Heart left ventricle (tissue), 13 donors: Measurements from ENCODE around the gene TRAF3.

Experiments used
- CTCF ChIP-seq, 12 donors: fragments of 200-600 bp; sonication (generic) in 4 of 12; IDR thresholded peaks; one replicate each; pipeline versions ENCODE4 v1.5.0 to v1.8.0; 2018 to 2022; ENCODE audit warnings: antibody characterized with exemption in 12 of 12, mild to moderate bottlenecking in 5 of 12
- POLR2A ChIP-seq, 2 donors: fragments of 450-650 bp; IDR thresholded peaks; one replicate each; pipeline ENCODE4 v1.6.1; 2017; ENCODE audit warnings: antibody characterized with exemption in 2 of 2, mild to moderate bottlenecking in 2 of 2, moderate library complexity in 2 of 2
- donor health status: ischemic (EF 13 %, LVEDD 7.1; RV severe dilation, severe dysfunction).
- donor health status: DM: no; HTN: yes; CAD: no.
- donor health status: DM: no; HTN: no; CAD: no.
- donor health status: ischemic (EF 25% LVEDD 6.9; RV normal size, moderate dysfunction).
- donor health status: ischemic (EF 25% LVEDD 5.7; RV mildly dilated, moderate dysfunction).
- donor health status: ischemic (EF 35%, LVEDD 5.7; RV mildly dilated, moderate dysfunction).
- donor health status: nonischemic (EF 11% LVEDD 7.7; RV severe dilation, severe dysfunction).
- donor health status: DM: yes; HTN: yes; CAD: no.
- donor health status: PGD.
- donor health status: ischemic (EF 29% LVEDD 5.4; RV normal size, mild dysfunction).
- donor health status: nonischemic (EF 23%, LVEDD 6.1; RV moderate dilation, normal function).

- TF ChIP-seq CTCF (IDR thresholded peaks at IDR 0.05) (no peak), POLR2A (IDR thresholded peaks at IDR 0.05) (no peak)
These were observed 50.5 kb downstream of the TRAF3 start for GRCh38 chr14:102827716-102828115.
